ENCODE results near the gene TNS4. TPM values are rescaled to one million over a fixed set of nuclear protein-coding genes. Genes with fewer than 3 reads are reported as not detected.

TNS4 gene
- total RNA-seq, 1 experiment from 2014 or later: 0.59 TPM

- Histone ChIP-seq H3K9ac (ENCODE audit: extremely low read depth, insufficient read length, low read length) (no peak overlapping the region), H3T11ph (ENCODE audit: low read length) (no peak overlapping the region), H3K23ac (ENCODE audit: insufficient read length, low read depth, low read length) (no peak overlapping the region), H3K14ac (ENCODE audit: insufficient read depth, low read length) (no peak overlapping the region), H4K5ac (ENCODE audit: insufficient read length, low read depth, low read length) (no peak overlapping the region), H2AK5ac (ENCODE audit: insufficient read length, low read length) (no peak overlapping the region), H2AFZ (ENCODE audit: low read length) (no peak overlapping the region), H3K56ac (ENCODE audit: insufficient read length, low read depth, low read length) (no peak overlapping the region), H4K20me1 (ENCODE audit: control insufficient read depth, insufficient read depth, insufficient read length) (no peaks in the 10 kb centered on the region), H3K79me1 (ENCODE audit: insufficient read depth, low read depth, low read length, poor library complexity, severe bottlenecking) (no peaks in the 10 kb centered on the region), H2BK120ac (ENCODE audit: low read depth, low read length, poor library complexity, severe bottlenecking) (no peak overlapping the region), H3K23me2 (ENCODE audit: insufficient read length, low read depth, low read length, poor library complexity, severe bottlenecking) (no peaks in the 10 kb centered on the region), H3K27me3 (ENCODE audit: insufficient read depth, low read length) (no peaks in the 10 kb centered on the region; the same call in 1 of the 2 replicates), H3K4ac (ENCODE audit: low read depth, low read length) (no peak overlapping the region), H3K79me2 (ENCODE audit: insufficient read depth, low read length) (no peaks in the 10 kb centered on the region), H4K91ac (ENCODE audit: insufficient read length, low read depth, low read length) (no peak overlapping the region), H4K8ac (replicated peaks; ENCODE audit: insufficient read length, low read depth, low read length) (no peak overlapping the region), H2BK15ac (ENCODE audit: low read depth, low read length) (no peak overlapping the region), H2BK12ac (ENCODE audit: insufficient read length, low read depth, low read length) (no peak overlapping the region), H3K18ac (ENCODE audit: insufficient read length, low read depth, low read length) (no peak overlapping the region), H2BK20ac (ENCODE audit: low read depth, low read length, poor library complexity, severe bottlenecking) (no peak overlapping the region), H3K9me3 (ENCODE audit: control insufficient read depth, low read depth, low read length) (no peaks in the 10 kb centered on the region), H3K4me2 (ENCODE audit: insufficient read depth, insufficient read length, low read length) (no peak overlapping the region), H2BK5ac (ENCODE audit: insufficient read length, low read length) (no peak overlapping the region), H3K27ac (ENCODE audit: insufficient read length, low read depth, low read length) (peak overlapping the region; percentile 9), H3K4me1 (ENCODE audit: insufficient read depth, low read length) (no peaks in the 10 kb centered on the region)
- TF ChIP-seq CTCF (conservative IDR thresholded peaks at IDR 0.05): no peak
- no peak overlapping the region for H3K27ac Mint-ChIP-seq
- no peaks in the 10 kb centered on the region for H3K36me3 Mint-ChIP-seq (ENCODE audit: insufficient read depth in 1 of 3, low read depth in 3 of 3)
- H3K4me1 Mint-ChIP-seq: peaks cover 10 to 22% of the 10 kb centered on the region in 2 experiments
- no CpG with 5 or more reads among the region's 11 CpGs for WGBS (ENCODE audit: extremely low coverage, insufficient read length, low lambda C conversion rate)
- no peak overlapping the region for H3K4me3 Mint-ChIP-seq
- peaks cover 3% of the 10 kb centered on the region; the same call in 1 of the 2 replicates for H3K27me3 Mint-ChIP-seq (ENCODE audit: low read depth)
- H3K9me3 Mint-ChIP-seq: peaks cover 0 to 3% of the 10 kb centered on the region in 2 experiments; a peak in 1 of 5 replicates
- DNase-seq: no peak
These were observed 33.2 kb upstream of the TNS4 start for GRCh38 chr17:40534371-40535189.
